ENCODE data around the gene SESN3. TPM values are rescaled to one million over a fixed set of nuclear protein-coding genes. Genes with fewer than 3 reads are reported as not detected.
"Not testable (repeated sequence)": the region's sequence is repeated elsewhere in the genome, so short reads cannot be mapped to it uniquely, and the experiment has no call there.

The SESN3 gene
- total RNA-seq, 2 experiments from 2014 or later = 17.5 to 18.1 TPM

- Mint-ChIP-seq H3K27ac (peak overlapping the region; percentile 83), H3K4me3 (no peak overlapping the region), H3K9me3 (no peaks in the 10 kb centered on the region), H3K4me1 (ENCODE audit: low read depth) (peaks cover 57% of the 10 kb centered on the region), H3K36me3 (ENCODE audit: low read depth) (no peaks in the 10 kb centered on the region), H3K27me3 (ENCODE audit: low read depth) (no peaks in the 10 kb centered on the region)
- CTCF ChIA-PET = interaction anchor here (1.2 to 2.5 kb wide), 6 partner anchors 72 to 476 kb away, joined by 3 to 27 read pairs (median 8); no protein-coding TSS in a partner anchor
- DNase-seq = peak; percentile 38
- intact Hi-C loops (cut with micrococcal nuclease) = loop anchor here (1.0 to 10.0 kb wide), 8 partner anchors 9 to 1165 kb away; partner anchors contain the start of genes CWC15, JRKL and KDM4D
These were observed 801 bp downstream of the SESN3 start for GRCh38 chr11:95229993-95230809.

GRCh38 chr11:95229199-95229992, 1.6 kb downstream of the SESN3 start:
- CTCF ChIA-PET = interaction anchor here (1.2 to 2.0 kb wide), 4 partner anchors 71 to 476 kb away, joined by 3 to 11 read pairs (median 8); no protein-coding TSS in a partner anchor
- H3K4me3 Mint-ChIP-seq = no peak overlapping the region
- no peaks in the 10 kb centered on the region for H3K27me3 Mint-ChIP-seq (ENCODE audit: low read depth)
- peaks cover 57% of the 10 kb centered on the region for H3K4me1 Mint-ChIP-seq (ENCODE audit: low read depth)
- intact Hi-C loops (cut with micrococcal nuclease) = loop anchor here (1.0 to 2.0 kb wide), 3 partner anchors 8 to 47 kb away; no protein-coding TSS in a partner anchor
- no peaks in the 10 kb centered on the region for H3K9me3 Mint-ChIP-seq
- H3K27ac Mint-ChIP-seq = no peak overlapping the region
- peak; percentile 24 for DNase-seq
- no peaks in the 10 kb centered on the region for H3K36me3 Mint-ChIP-seq (ENCODE audit: low read depth)

- Mint-ChIP-seq H3K36me3 (ENCODE audit: low read depth) (no peaks in the 10 kb centered on the region), H3K27ac (no peak overlapping the region), H3K4me1 (ENCODE audit: low read depth) (peaks cover 58% of the 10 kb centered on the region), H3K27me3 (ENCODE audit: low read depth) (no peaks in the 10 kb centered on the region), H3K4me3 (peak overlapping the region; percentile 43), H3K9me3 (no peaks in the 10 kb centered on the region)
- intact Hi-C loops (cut with micrococcal nuclease) = loop anchor here (2.0 kb wide), 1 partner anchor 45 kb away; no protein-coding TSS in a partner anchor
- CTCF ChIA-PET = interaction anchor here (1.4 to 2.0 kb wide), 2 partner anchors 73 to 477 kb away, joined by 8 to 11 read pairs; no protein-coding TSS in a partner anchor
- DNase-seq = no peak
These were observed 2.8 kb downstream of the SESN3 start for GRCh38 chr11:95228081-95228749.

- peaks cover 53% of the 10 kb centered on the region for H3K4me1 Mint-ChIP-seq (ENCODE audit: low read depth)
- CTCF ChIA-PET = interaction anchor here (0.5 kb wide), 1 partner anchor 64 kb away, joined by 3 read pairs; no protein-coding TSS in a partner anchor
- H3K27me3 Mint-ChIP-seq (ENCODE audit: low read depth) = not testable (repeated sequence)
These were observed 3.9 kb downstream of the SESN3 start for GRCh38 chr11:95227060-95227459.

GRCh38 chr11:95222817-95223216, 8.2 kb downstream of the SESN3 start:
- H3K36me3 Mint-ChIP-seq (ENCODE audit: low read depth) = no peaks in the 10 kb centered on the region
- CTCF ChIA-PET = interaction anchor here (0.6 to 1.1 kb wide), 4 partner anchors 8 to 474 kb away, joined by 3 read pairs; partner anchors contain the start of gene SESN3
- H3K4me3 Mint-ChIP-seq = no peak overlapping the region
- no peak for DNase-seq
- intact Hi-C loops (cut with micrococcal nuclease) = no loop called here
- no peaks in the 10 kb centered on the region for H3K27me3 Mint-ChIP-seq (ENCODE audit: low read depth)
- H3K4me1 Mint-ChIP-seq (ENCODE audit: low read depth) = peaks cover 51% of the 10 kb centered on the region
- no peaks in the 10 kb centered on the region for H3K9me3 Mint-ChIP-seq
- no peak overlapping the region for H3K27ac Mint-ChIP-seq

More at GRCh38 chr11:95227060-95227459, 3.9 kb downstream of the SESN3 start:
- peak overlapping the region; percentile 14 for H3K4me3 Mint-ChIP-seq
- H3K9me3 Mint-ChIP-seq; H3K36me3 Mint-ChIP-seq (ENCODE audit: low read depth); H3K27ac Mint-ChIP-seq: not testable (repeated sequence)
- intact Hi-C loops (cut with micrococcal nuclease) = loop anchor here (2.0 kb wide), 1 partner anchor 14 kb away; no protein-coding TSS in a partner anchor
- peak; percentile 53 for DNase-seq

GRCh38 chr11:95219599-95219998, 11.4 kb downstream of the SESN3 start:
- Mint-ChIP-seq H3K4me1 (ENCODE audit: low read depth) (peaks cover 35% of the 10 kb centered on the region), H3K27me3 (ENCODE audit: low read depth) (no peaks in the 10 kb centered on the region), H3K9me3 (no peaks in the 10 kb centered on the region), H3K27ac (no peak overlapping the region), H3K36me3 (ENCODE audit: low read depth) (peaks cover 3% of the 10 kb centered on the region), H3K4me3 (no peak overlapping the region)
- CTCF ChIA-PET = no interaction called here
- intact Hi-C loops (cut with micrococcal nuclease) = no loop called here
- DNase-seq = no peak

- peaks cover 3% of the 10 kb centered on the region for H3K36me3 Mint-ChIP-seq (ENCODE audit: low read depth)
- H3K27ac Mint-ChIP-seq = no peak overlapping the region
- no peak for DNase-seq
- no peaks in the 10 kb centered on the region for H3K27me3 Mint-ChIP-seq (ENCODE audit: low read depth)
- peaks cover 34% of the 10 kb centered on the region for H3K4me1 Mint-ChIP-seq (ENCODE audit: low read depth)
- H3K9me3 Mint-ChIP-seq = no peaks in the 10 kb centered on the region
- intact Hi-C loops (cut with micrococcal nuclease) = no loop called here
- CTCF ChIA-PET = interaction anchor here (1.8 kb wide), 1 partner anchor 13 kb away, joined by 5 read pairs; the partner anchor contains the start of gene SESN3
- no peak overlapping the region for H3K4me3 Mint-ChIP-seq
These were observed 12.9 kb downstream of the SESN3 start for GRCh38 chr11:95218149-95218548.

GRCh38 chr11:95212609-95213008, 18.4 kb downstream of the SESN3 start:
- intact Hi-C loops (cut with micrococcal nuclease) = loop anchor here (2.0 kb wide), 1 partner anchor 14 kb away; no protein-coding TSS in a partner anchor
- peaks cover 3% of the 10 kb centered on the region for H3K9me3 Mint-ChIP-seq
- no peak for DNase-seq
- peaks cover 19% of the 10 kb centered on the region for H3K36me3 Mint-ChIP-seq (ENCODE audit: low read depth)
- H3K27ac Mint-ChIP-seq = no peak overlapping the region
- H3K4me3 Mint-ChIP-seq = no peak overlapping the region
- H3K27me3 Mint-ChIP-seq (ENCODE audit: low read depth) = no peaks in the 10 kb centered on the region
- CTCF ChIA-PET = interaction anchor here (0.8 to 1.2 kb wide), 3 partner anchors 19 to 60 kb away, joined by 3 read pairs; partner anchors contain the start of gene SESN3
- peaks cover 39% of the 10 kb centered on the region for H3K4me1 Mint-ChIP-seq (ENCODE audit: low read depth)

GRCh38 chr11:95209535-95209934, 21.5 kb downstream of the SESN3 start:
- H3K27ac Mint-ChIP-seq; CTCF ChIA-PET; H3K9me3 Mint-ChIP-seq; H3K4me3 Mint-ChIP-seq; H3K27me3 Mint-ChIP-seq (ENCODE audit: low read depth); intact Hi-C loops (cut with micrococcal nuclease); DNase-seq: not testable (repeated sequence)
- Mint-ChIP-seq H3K4me1 (ENCODE audit: low read depth) (peaks cover 46% of the 10 kb centered on the region), H3K36me3 (ENCODE audit: low read depth) (peaks cover 16% of the 10 kb centered on the region)

GRCh38 chr11:95200781-95201457, 30.1 kb downstream of the SESN3 start:
- intact Hi-C loops (cut with micrococcal nuclease) = loop anchor here (1.0 kb wide), 2 partner anchors 8 to 28 kb away; no protein-coding TSS in a partner anchor
- no peak for DNase-seq
- Mint-ChIP-seq H3K4me1 (ENCODE audit: low read depth) (peaks cover 69% of the 10 kb centered on the region), H3K27me3 (ENCODE audit: low read depth) (no peaks in the 10 kb centered on the region), H3K36me3 (ENCODE audit: low read depth) (peaks cover 2% of the 10 kb centered on the region), H3K27ac (no peak overlapping the region), H3K9me3 (no peaks in the 10 kb centered on the region), H3K4me3 (no peak overlapping the region)
- CTCF ChIA-PET = interaction anchor here (0.8 to 1.6 kb wide), 4 partner anchors 11 to 344 kb away, joined by 3 to 7 read pairs (median 4); no protein-coding TSS in a partner anchor

- CTCF ChIA-PET = no interaction called here
- intact Hi-C loops (cut with micrococcal nuclease) = no loop called here
- Mint-ChIP-seq H3K9me3 (no peaks in the 10 kb centered on the region), H3K27ac (no peak overlapping the region), H3K36me3 (ENCODE audit: low read depth) (peaks cover 9% of the 10 kb centered on the region), H3K4me1 (ENCODE audit: low read depth) (peaks cover 46% of the 10 kb centered on the region), H3K27me3 (ENCODE audit: low read depth) (no peaks in the 10 kb centered on the region), H3K4me3 (no peak overlapping the region)
- DNase-seq = no peak
These were observed 35.2 kb downstream of the SESN3 start for GRCh38 chr11:95195831-95196230.

Data from activated naive CD4-positive, alpha-beta T cell treated with anti-CD3 and anti-CD28 coated beads for 36 hours (primary cell).